Fibroblast of villous mesenchyme (primary cell): Measurements from ENCODE around the gene THAP2. TPM values are rescaled to one million over a fixed set of nuclear protein-coding genes. Genes with fewer than 3 reads are reported as not detected.

Source experiments
- DNase-seq: peaks from one replicate; pipeline ENCODE4 v3.0.0-alpha.2; 2010; ENCODE audit warnings: low read depth
- H3K4me3 ChIP-seq: 2 replicates; pipeline ENCODE4 v1.5.1; 2011; ENCODE audit warnings: low read depth, mild to moderate bottlenecking, low read length
- CTCF ChIP-seq: IDR thresholded peaks from 2 replicates; pipeline ENCODE4 v1.5.1; 2012; ENCODE audit warnings: low read depth, mild to moderate bottlenecking, low read length; ENCODE audit not compliant: insufficient read depth
- total RNA-seq: library from RNA; depleted of rRNA; stranded (reverse); fragments of >200 nt; gene quantifications from 2 replicates; pipeline ENCODE4 v1.2.3, GENCODE V29; 2012

The THAP2 gene
- total RNA-seq, 1 donor = 6.0 TPM

- no peak for DNase-seq
- no peak for TF ChIP-seq CTCF
- H3K4me3 ChIP-seq = no peak overlapping the region
These were observed 8.2 kb upstream of the THAP2 start for GRCh38 chr12:71655907-71656306.

GRCh38 chr12:71656740-71657139, 7.4 kb upstream of the THAP2 start:
- no peak overlapping the region for H3K4me3 ChIP-seq
- TF ChIP-seq CTCF = no peak
- DNase-seq = no peak

GRCh38 chr12:71661977-71662530, 2.0 kb upstream of the THAP2 start:
- peak; percentile 77 for DNase-seq
- H3K4me3 ChIP-seq = peak overlapping the region; percentile 86
- no peak for TF ChIP-seq CTCF

DNA sequence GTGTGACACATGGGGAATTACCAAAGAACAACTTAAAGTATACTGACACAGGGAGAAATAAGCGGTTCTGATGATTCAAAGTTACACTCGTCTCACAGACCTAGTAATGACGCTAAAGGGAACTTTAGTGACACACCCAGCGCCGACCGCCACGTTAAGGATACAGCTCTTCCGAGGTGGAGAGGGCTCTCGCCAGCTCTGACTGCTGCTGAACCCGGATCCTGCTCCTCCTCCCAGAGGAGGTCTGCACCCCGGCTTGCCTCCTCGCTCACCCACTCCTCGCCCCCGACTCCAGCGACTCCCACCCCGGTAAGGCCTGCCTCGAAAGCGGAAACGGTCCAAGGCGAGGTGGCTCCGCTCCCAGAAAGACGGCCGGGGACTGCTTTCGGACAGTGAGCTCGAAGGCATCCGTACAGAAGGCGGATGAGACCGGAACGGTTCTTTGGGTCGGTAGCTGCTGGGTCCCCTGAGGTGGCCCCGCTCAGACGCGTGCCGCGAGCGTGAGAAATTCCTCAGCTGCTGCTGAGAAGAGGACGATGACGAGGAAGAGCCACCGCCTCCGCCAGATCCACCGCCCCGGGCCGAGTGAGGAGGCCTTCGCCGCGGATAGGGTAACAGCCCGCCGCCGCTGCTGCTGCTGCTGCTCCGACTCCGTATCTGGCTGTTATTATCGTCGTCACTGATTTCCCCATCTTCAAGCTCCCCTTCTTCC, 1.1 kb upstream of the THAP2 start:
- no peak for TF ChIP-seq CTCF
- DNase-seq = peak; percentile 72
- peak overlapping the region; percentile 86 for H3K4me3 ChIP-seq

DNA sequence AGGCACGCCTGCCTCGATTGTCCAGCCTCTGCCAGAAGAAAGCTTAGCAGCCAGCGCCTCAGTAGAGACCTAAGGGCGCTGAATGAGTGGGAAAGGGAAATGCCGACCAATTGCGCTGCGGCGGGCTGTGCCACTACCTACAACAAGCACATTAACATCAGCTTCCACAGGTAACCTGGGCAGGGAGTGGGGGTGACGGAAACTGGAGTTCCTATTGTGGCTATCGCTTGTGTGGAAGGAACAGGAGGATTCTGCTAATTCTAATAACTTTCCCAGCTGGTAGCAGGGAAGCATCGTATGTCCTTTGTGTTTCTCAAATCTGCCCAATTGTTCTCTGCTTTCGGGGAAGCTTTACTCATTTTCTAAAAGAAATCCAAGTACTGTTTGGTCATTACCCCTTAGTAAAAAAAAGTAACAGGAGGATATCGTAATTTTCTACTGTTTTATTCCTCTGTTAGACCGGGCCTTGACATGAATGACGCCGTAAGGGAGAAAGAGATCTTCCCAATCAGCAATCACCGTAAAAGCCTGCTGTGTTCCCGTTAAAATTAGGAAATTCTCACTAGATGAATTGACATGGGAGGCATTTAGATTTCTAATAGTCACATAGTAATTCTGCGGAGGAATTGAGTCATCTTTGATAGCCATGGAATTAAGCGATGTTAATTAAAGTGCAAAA, 449 bp downstream of the THAP2 start:
- peak; percentile 28 for DNase-seq
- H3K4me3 ChIP-seq = peak overlapping the region; percentile 86
- no peak for TF ChIP-seq CTCF

- no peak for DNase-seq
- peak overlapping the region; percentile 86 for H3K4me3 ChIP-seq
- TF ChIP-seq CTCF = no peak
These were observed 976 bp downstream of the THAP2 start for GRCh38 chr12:71665090-71665463.
